RWPE2 (cell line): ENCODE data around the gene QRSL1.

Source experiments
- ATAC-seq: fragments of 200-7000 bp; cut with Tn5 transposase; 3 replicates; pipeline ENCODE4 v1.9.1; 2021; ENCODE audit warnings: low read depth
- DNase-seq: peaks from one replicate; pipeline ENCODE4 v3.0.0-alpha.2; 2020; ENCODE audit warnings: low spot score
- H3K27ac ChIP-seq: fragments of 450-650 bp; 2 replicates; pipeline ENCODE4 v1.5.1; 2017; ENCODE audit warnings: mild to moderate bottlenecking; ENCODE audit not compliant: poor library complexity, severe bottlenecking
- H3K27me3 ChIP-seq: fragments of 250-450 bp; sonication (Bioruptor Pico); 2 replicates; pipeline ENCODE4 v1.5.1; 2021; ENCODE audit warnings: mild to moderate bottlenecking, moderate library complexity; ENCODE audit not compliant: insufficient read depth, poor library complexity, severe bottlenecking
- H3K36me3 ChIP-seq: fragments of 250-450 bp; sonication (Bioruptor Pico); 2 replicates; pipeline ENCODE4 v1.5.1; 2020; ENCODE audit warnings: low read depth, mild to moderate bottlenecking, moderate library complexity
- H3K4me1 ChIP-seq: fragments of 250-450 bp; sonication (Bioruptor Pico); 2 replicates; pipeline ENCODE4 v1.5.1; 2021; ENCODE audit warnings: mild to moderate bottlenecking, moderate library complexity; ENCODE audit not compliant: insufficient read depth, poor library complexity, severe bottlenecking
- H3K4me3 ChIP-seq: fragments of 250-450 bp; sonication (Bioruptor Pico); 2 replicates; pipeline ENCODE4 v1.5.1; 2021; ENCODE audit warnings: mild to moderate bottlenecking, moderate library complexity; ENCODE audit not compliant: severe bottlenecking
- H3K9me3 ChIP-seq: fragments of 250-450 bp; sonication (Bioruptor Pico); 2 replicates; pipeline ENCODE4 v1.5.1; 2021; ENCODE audit warnings: mild to moderate bottlenecking, moderate library complexity; ENCODE audit not compliant: severe bottlenecking
- TF ChIP-seq, protein P1 (sequence below): fragments of 450-650 bp; IDR thresholded peaks from one replicate; pipeline ENCODE4 v1.5.1; 2017; ENCODE audit warnings: mild to moderate bottlenecking, moderate library complexity; ENCODE audit not compliant: poor library complexity, severe bottlenecking

The QRSL1 gene

DNA sequence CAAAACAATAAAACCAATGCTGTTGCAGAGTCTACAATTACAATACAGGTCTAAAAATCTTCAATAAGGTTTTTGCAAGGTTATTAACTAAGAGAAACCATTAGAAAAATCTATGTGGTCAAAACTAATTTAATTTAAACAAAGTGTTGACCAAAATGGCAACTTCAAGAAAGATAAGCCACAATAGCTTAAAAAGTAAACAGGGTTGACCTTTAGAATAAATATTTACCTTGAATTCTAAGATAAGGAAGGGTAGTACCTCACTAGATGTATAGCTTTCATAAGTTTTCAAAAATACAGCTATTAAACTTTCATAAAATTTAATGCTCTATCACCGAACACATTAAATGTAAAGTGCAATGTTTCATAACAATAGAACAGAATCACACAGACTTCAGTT lies 11.5 kb upstream of the QRSL1 start:
- TF ChIP-seq, protein P1, sequence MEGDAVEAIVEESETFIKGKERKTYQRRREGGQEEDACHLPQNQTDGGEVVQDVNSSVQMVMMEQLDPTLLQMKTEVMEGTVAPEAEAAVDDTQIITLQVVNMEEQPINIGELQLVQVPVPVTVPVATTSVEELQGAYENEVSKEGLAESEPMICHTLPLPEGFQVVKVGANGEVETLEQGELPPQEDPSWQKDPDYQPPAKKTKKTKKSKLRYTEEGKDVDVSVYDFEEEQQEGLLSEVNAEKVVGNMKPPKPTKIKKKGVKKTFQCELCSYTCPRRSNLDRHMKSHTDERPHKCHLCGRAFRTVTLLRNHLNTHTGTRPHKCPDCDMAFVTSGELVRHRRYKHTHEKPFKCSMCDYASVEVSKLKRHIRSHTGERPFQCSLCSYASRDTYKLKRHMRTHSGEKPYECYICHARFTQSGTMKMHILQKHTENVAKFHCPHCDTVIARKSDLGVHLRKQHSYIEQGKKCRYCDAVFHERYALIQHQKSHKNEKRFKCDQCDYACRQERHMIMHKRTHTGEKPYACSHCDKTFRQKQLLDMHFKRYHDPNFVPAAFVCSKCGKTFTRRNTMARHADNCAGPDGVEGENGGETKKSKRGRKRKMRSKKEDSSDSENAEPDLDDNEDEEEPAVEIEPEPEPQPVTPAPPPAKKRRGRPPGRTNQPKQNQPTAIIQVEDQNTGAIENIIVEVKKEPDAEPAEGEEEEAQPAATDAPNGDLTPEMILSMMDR = no peak
- ATAC-seq (no peak), DNase-seq (no peak)
- Histone ChIP-seq H3K9me3 (no peaks in the 10 kb centered on the region), H3K4me1 (no peaks in the 10 kb centered on the region), H3K27ac (no peak overlapping the region), H3K27me3 (no peaks in the 10 kb centered on the region), H3K36me3 (peaks cover 35% of the 10 kb centered on the region), H3K4me3 (no peak overlapping the region)

DNA sequence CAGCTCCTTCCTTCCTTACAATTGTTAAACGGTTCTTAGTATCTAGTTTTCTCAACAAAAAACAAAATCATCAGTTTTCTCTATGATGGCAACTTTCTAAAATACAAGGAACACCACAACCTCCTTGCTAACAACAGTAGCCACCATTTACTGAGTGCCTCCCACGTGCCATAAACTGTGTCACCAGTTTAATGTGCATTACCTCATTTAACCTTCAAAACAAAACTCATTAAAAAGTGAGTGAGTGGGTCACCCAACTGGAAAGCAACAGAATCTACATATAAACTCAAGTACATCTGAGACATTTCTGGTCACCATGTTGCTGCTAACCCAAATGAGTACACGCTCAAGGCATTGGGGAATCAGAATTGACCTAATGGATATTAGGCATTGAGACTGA lies 11.1 kb upstream of the QRSL1 start:
- ATAC-seq = no peak
- Histone ChIP-seq H3K36me3 (peaks cover 35% of the 10 kb centered on the region), H3K27ac (no peak overlapping the region), H3K9me3 (no peaks in the 10 kb centered on the region), H3K4me1 (no peaks in the 10 kb centered on the region), H3K4me3 (no peak overlapping the region), H3K27me3 (no peaks in the 10 kb centered on the region)
- TF ChIP-seq, protein P1 = no peak
- no peak for DNase-seq

DNA sequence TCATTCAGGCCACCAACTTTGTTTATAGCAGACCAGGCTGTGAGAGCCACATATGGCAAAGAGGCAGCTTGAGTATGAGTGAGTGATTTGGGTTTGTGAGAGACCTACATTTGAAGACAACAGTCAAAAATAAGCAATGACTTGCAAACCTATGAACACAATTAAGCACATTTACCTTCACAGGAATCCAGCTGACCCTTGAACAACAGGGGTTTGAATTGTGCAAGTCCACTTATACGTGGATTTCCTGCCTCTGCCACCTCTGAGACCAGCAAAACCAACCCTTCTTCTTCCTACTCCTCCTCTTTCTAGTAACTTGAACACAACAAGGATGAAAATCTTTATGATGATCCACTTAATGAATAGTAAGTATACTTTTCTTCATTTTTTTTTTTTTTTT lies 10.2 kb upstream of the QRSL1 start:
- Histone ChIP-seq H3K4me3 (no peak overlapping the region), H3K36me3 (peaks cover 26% of the 10 kb centered on the region), H3K27me3 (no peaks in the 10 kb centered on the region), H3K4me1 (no peaks in the 10 kb centered on the region), H3K9me3 (no peaks in the 10 kb centered on the region), H3K27ac (no peak overlapping the region)
- DNase-seq = no peak
- ATAC-seq = no peak
- TF ChIP-seq, protein P1 = no peak

DNA sequence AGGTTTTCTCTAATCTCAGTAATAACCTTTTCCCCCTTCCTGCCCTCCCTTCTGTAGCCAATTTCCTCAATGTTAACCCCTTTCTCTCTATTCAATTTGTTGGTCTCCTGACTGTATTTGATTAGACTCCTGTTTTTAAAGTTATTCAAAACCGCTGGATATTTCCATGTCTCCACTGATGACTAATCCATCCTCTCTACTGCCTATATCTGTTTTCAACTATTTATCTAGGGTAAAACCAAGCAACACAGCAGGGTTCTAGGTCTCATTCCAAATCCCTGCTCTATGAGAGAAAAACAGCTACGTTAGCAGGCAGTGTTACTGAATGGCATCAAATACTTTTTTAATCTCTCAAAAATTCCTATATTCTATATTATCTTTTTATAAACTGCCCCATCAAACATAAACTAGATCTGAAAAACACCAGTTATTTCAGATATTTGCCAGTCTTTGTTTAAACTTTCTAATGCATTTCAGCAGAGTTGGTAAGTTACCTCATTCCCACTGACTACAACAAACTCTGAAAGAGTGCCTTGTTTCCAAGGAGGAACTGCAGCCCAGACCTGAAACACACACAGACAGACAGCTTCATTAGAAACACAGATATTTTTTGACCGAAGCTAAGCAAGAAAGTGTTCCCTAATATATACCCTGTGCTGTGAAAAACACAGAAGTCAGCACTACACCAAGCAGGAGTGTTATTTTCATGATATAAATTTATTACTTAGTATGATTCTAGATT lies 8.3 kb upstream of the QRSL1 start:
- Histone ChIP-seq H3K27ac (no peak overlapping the region), H3K27me3 (no peaks in the 10 kb centered on the region), H3K9me3 (no peaks in the 10 kb centered on the region), H3K4me1 (no peaks in the 10 kb centered on the region), H3K4me3 (no peak overlapping the region), H3K36me3 (peaks cover 14% of the 10 kb centered on the region)
- TF ChIP-seq, protein P1 = no peak
- ATAC-seq (no peak), DNase-seq (no peak)

DNA sequence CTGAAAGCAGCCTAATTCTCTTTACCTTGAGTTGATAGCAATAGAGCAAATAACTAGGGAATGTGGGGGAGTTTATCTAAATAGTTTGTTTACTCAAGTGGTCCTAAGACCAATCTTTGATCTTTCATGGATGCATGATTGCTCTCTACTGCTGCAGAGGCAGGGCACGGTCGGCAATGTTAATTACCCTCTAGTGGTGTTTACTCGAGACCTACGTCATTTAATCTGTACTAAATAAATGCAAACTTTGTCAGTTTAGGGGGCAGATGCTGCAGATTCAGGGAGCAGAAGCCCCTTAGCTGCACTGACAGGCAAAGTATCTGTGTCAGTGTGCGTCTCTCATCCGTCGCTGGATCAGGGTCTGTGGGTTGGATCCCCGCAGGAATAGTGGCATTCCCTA lies 7.0 kb upstream of the QRSL1 start:
- Histone ChIP-seq H3K27me3 (no peaks in the 10 kb centered on the region), H3K4me3 (no peak overlapping the region), H3K36me3 (peaks cover 14% of the 10 kb centered on the region), H3K9me3 (no peaks in the 10 kb centered on the region), H3K27ac (no peak overlapping the region), H3K4me1 (no peaks in the 10 kb centered on the region)
- TF ChIP-seq, protein P1 = no peak
- DNase-seq (no peak), ATAC-seq (no peak)
